Measurements from ENCODE around the gene ARHGEF16. TPM values are rescaled to one million over a fixed set of nuclear protein-coding genes. Genes with fewer than 3 reads are reported as not detected.

The ARHGEF16 gene
- total and polyA plus RNA-seq, 2 experiments from 2014 or later: not detected

DNA sequence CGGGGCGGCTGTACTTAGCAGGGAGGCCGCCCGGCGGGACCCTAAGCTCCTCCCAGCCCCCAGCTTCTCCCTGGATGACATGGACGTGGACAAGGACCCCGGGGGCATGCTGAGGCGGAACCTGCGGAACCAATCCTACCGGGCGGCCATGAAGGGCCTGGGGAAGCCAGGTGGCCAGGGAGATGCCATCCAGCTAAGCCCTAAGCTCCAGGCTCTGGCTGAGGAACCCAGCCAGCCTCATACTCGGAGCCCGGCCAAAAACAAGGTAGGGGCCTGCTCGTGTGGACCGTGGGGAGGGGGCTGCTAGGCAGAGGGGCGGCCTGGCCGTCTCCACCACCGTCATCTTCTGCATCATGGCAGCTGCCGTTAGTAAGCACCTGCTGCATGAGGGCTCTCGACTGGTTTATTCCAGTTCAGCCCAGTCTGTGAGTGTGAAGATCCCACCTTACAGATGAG lies 9.0 kb downstream of the ARHGEF16 start:
- H4K20me1 ChIP-seq (ENCODE audit: insufficient read depth): no peaks in the 10 kb centered on the region
- H2AFZ ChIP-seq: no peak overlapping the region
- no peak for DNase-seq
- H3K4me3 ChIP-seq: no peak overlapping the region
- no peak overlapping the region for H3K4me2 ChIP-seq (ENCODE audit: unreplicated experiment)
- H3K9me2 ChIP-seq (ENCODE audit: insufficient read depth): no peaks in the 10 kb centered on the region
- H3F3A ChIP-seq (ENCODE audit: insufficient read depth): no peaks in the 10 kb centered on the region
- no peaks in the 10 kb centered on the region for H3K4me1 ChIP-seq (ENCODE audit: insufficient read depth)
- H3K9ac ChIP-seq: no peak overlapping the region
- H3K79me2 ChIP-seq (ENCODE audit: insufficient read depth): no peaks in the 10 kb centered on the region
- H3K9me3 ChIP-seq (ENCODE audit: low read depth): no peaks in the 10 kb centered on the region
- H3K27ac ChIP-seq: no peak overlapping the region
- 64 to 67% methylated on average over 20 of the region's 20 CpGs for WGBS, 2 experiments (ENCODE audit: low coverage in 1 of 2, low lambda C conversion rate in 2 of 2, missing lambda C conversion rate in 2 of 2)
- TF ChIP-seq EZH2phosphoT487 (IDR thresholded peaks at IDR 0.05; ENCODE audit: insufficient read depth, low read depth) (no peak), EZH2 (IDR thresholded peaks at IDR 0.05; ENCODE audit: insufficient read depth, poor library complexity, severe bottlenecking) (no peak)
- no peaks in the 10 kb centered on the region for H3K36me3 ChIP-seq (ENCODE audit: low read depth)
- 0 out of 2 replicates have a peak, but pooled peaks cover under 1% of the 10 kb centered on the region for H3K27me3 ChIP-seq (replicated peaks; ENCODE audit: insufficient read depth)
- in situ Hi-C loops (cut with MboI): no loop called here

DNA sequence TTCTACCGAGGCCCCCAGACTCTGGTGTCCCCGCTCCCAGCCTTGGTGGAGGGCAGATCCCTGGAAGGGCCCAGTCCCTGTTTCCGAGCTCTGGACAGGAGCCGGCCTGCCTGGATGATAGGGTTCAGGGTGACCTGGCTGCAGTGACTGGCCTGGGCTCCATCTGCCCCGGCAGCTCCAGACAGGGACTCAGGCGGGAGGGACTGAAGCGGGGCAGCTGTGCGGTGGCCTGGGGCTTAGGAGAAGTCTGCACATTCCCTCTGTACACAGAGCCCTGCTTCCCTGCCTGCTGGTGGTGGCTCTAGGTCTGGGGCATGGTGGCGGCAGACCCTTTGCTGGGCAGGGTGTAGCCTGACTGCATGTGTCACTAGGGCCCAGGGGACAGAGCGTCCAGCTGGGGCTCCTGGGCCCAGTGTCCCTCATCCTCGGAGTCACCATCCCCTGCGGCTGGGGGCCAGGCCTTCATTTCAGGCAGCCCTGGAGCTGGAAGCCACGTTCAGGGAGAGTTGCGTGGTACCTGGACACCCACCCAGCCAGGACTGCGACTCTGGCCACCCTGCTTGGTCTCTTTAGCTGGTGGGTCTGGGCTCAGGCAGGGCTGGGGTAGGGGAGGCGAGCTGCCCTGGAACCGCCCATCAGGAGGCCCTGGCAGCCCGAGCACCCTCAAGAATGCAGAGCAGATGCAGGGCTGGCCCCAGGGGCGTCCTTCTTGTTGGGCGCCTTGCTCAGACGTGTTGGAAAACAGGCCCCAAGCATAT lies 9.6 kb downstream of the ARHGEF16 start:
- Histone ChIP-seq H3K27me3 (replicated peaks; ENCODE audit: insufficient read depth) (no peaks in the 10 kb centered on the region), H2AFZ (no peak overlapping the region), H3K4me1 (ENCODE audit: insufficient read depth) (no peaks in the 10 kb centered on the region), H3F3A (ENCODE audit: insufficient read depth) (no peaks in the 10 kb centered on the region), H4K20me1 (ENCODE audit: insufficient read depth) (no peaks in the 10 kb centered on the region), H3K79me2 (ENCODE audit: insufficient read depth) (no peaks in the 10 kb centered on the region), H3K4me2 (ENCODE audit: unreplicated experiment) (no peak overlapping the region), H3K36me3 (ENCODE audit: low read depth) (no peaks in the 10 kb centered on the region), H3K4me3 (no peak overlapping the region), H3K9me2 (ENCODE audit: insufficient read depth) (no peaks in the 10 kb centered on the region), H3K9me3 (ENCODE audit: low read depth) (no peaks in the 10 kb centered on the region), H3K27ac (no peak overlapping the region), H3K9ac (no peak overlapping the region)
- TF ChIP-seq EZH2phosphoT487 (IDR thresholded peaks at IDR 0.05; ENCODE audit: insufficient read depth, low read depth): no peak
- no peak for TF ChIP-seq EZH2 (IDR thresholded peaks at IDR 0.05; ENCODE audit: insufficient read depth, poor library complexity, severe bottlenecking)
- in situ Hi-C loops (cut with MboI): no loop called here
- 64 to 66% methylated on average over 20 to 21 of the region's 21 CpGs for WGBS, 2 experiments (ENCODE audit: low coverage in 1 of 2, low lambda C conversion rate in 2 of 2, missing lambda C conversion rate in 2 of 2)
- no peak for DNase-seq

DNA sequence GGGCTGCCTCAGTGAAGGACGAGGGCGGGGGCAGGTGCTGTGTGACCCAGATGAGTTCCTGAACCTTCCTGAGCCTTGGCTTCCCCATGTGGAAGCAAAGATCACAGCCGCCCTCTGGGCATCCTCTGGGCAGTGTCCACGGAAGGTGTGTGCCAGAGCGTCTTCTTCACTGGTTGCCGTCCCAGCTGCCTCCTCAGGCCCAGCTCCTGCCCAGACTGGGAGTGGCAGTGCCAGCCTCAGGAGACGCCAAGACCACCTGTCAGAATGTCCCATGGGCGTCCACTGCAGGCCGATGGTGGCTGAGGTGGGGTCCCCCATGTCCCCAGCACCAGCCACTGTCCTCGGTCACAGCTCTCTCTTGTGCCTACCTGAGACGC lies 10.2 kb downstream of the ARHGEF16 start:
- Histone ChIP-seq H3K4me1 (ENCODE audit: insufficient read depth) (no peaks in the 10 kb centered on the region), H3K9me3 (ENCODE audit: low read depth) (no peaks in the 10 kb centered on the region), H3F3A (ENCODE audit: insufficient read depth) (no peaks in the 10 kb centered on the region), H3K27me3 (replicated peaks; ENCODE audit: insufficient read depth) (no peaks in the 10 kb centered on the region), H3K36me3 (ENCODE audit: low read depth) (no peaks in the 10 kb centered on the region), H3K79me2 (ENCODE audit: insufficient read depth) (no peaks in the 10 kb centered on the region), H3K27ac (no peak overlapping the region), H3K4me2 (ENCODE audit: unreplicated experiment) (no peak overlapping the region), H3K4me3 (no peak overlapping the region), H3K9me2 (ENCODE audit: insufficient read depth) (no peaks in the 10 kb centered on the region), H4K20me1 (ENCODE audit: insufficient read depth) (no peaks in the 10 kb centered on the region), H3K9ac (no peak overlapping the region), H2AFZ (no peak overlapping the region)
- in situ Hi-C loops (cut with MboI): no loop called here
- TF ChIP-seq EZH2phosphoT487 (IDR thresholded peaks at IDR 0.05; ENCODE audit: insufficient read depth, low read depth): no peak
- TF ChIP-seq EZH2 (IDR thresholded peaks at IDR 0.05; ENCODE audit: insufficient read depth, poor library complexity, severe bottlenecking): no peak
- 68 to 69% methylated on average over 11 of the region's 11 CpGs for WGBS, 2 experiments (ENCODE audit: low coverage in 1 of 2, low lambda C conversion rate in 2 of 2, missing lambda C conversion rate in 2 of 2)
- DNase-seq: no peak

DNA sequence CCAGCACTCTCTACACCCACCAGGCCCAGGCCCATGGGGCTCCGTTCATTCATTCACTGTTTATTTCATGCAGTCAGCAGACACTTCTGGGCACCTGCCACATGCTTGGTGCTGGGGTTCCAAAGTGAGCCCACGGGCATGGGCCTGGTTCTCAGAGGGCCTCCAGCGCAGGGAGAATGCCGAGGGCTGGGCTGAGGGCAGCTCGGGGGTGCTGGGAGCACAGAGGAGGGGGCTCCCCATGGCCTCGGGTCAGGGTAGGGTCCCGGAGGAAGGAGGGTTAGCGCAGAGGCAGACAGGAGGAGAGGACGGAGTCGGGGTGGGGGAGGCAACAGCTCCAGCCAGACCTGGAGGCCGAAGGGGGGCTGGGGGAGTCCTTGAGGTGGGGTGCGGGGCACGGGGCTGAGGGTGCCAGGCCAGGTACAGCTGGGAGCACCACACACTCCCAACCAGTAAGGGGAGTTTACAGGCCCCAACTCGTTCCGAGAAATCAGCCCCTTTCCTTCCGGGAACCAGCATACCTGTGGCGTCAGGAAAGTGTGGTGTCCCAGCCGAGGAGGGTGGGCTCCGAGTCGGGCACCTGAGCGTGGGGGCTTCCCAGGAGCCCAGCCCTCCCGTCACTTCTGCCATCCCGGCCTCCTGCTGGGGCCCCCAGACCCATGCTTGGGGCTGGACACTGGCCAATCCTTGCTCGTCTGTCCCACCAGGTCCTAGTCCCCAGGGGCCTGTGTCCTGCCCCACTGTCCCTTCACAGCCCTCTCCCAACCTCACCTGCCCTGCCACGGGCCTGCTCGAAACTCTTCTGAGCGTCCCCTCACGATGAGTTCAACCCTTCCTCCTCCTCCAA lies 10.8 kb downstream of the ARHGEF16 start:
- Histone ChIP-seq H3K27me3 (replicated peaks; ENCODE audit: insufficient read depth) (no peaks in the 10 kb centered on the region), H3K9ac (no peak overlapping the region), H3K4me1 (ENCODE audit: insufficient read depth) (no peaks in the 10 kb centered on the region), H3K9me2 (ENCODE audit: insufficient read depth) (no peaks in the 10 kb centered on the region), H4K20me1 (ENCODE audit: insufficient read depth) (no peaks in the 10 kb centered on the region), H3K4me3 (no peak overlapping the region), H2AFZ (no peak overlapping the region), H3K79me2 (ENCODE audit: insufficient read depth) (no peaks in the 10 kb centered on the region), H3K9me3 (ENCODE audit: low read depth) (no peaks in the 10 kb centered on the region), H3K27ac (no peak overlapping the region), H3K36me3 (ENCODE audit: low read depth) (no peaks in the 10 kb centered on the region), H3F3A (ENCODE audit: insufficient read depth) (no peaks in the 10 kb centered on the region), H3K4me2 (ENCODE audit: unreplicated experiment) (no peak overlapping the region)
- in situ Hi-C loops (cut with MboI): no loop called here
- DNase-seq: no peak
- no peak for TF ChIP-seq EZH2phosphoT487 (IDR thresholded peaks at IDR 0.05; ENCODE audit: insufficient read depth, low read depth)
- no peak for TF ChIP-seq EZH2 (IDR thresholded peaks at IDR 0.05; ENCODE audit: insufficient read depth, poor library complexity, severe bottlenecking)
- WGBS, 2 experiments (ENCODE audit: low coverage in 1 of 2, low lambda C conversion rate in 2 of 2, missing lambda C conversion rate in 2 of 2): 45 to 49% methylated on average over 23 to 26 of the region's 28 CpGs

All from GM23248 (cell line).